Pancreas (tissue), 10 donors: ENCODE results near the gene NDUFS1. TPM values are rescaled to one million over a fixed set of nuclear protein-coding genes. Genes with fewer than 3 reads are reported as not detected.

Source experiments
- ATAC-seq, 4 donors: fragments of 200-7000 bp; cut with Tn5 transposase; one replicate each; pipeline versions ENCODE4 v1.8.0 to v1.9.1; 2020; ENCODE audit warnings: mild to moderate bottlenecking in 4 of 4, moderate library complexity in 4 of 4
- DNase-seq, 6 donors: peaks; one replicate each; pipeline ENCODE4 v3.0.0-alpha.2; 2020
- FAIRE-seq: peaks from 2 replicates; lab custom pipeline; 2012; peaks lifted over from hg19 to GRCh38; lab: Jason Lieb, UNC
- H3K27ac ChIP-seq, 4 donors: fragments of 200-600 bp; sonication (generic); 1 replicate in 3 of 4; 2 replicates in 1 of 4; pipeline versions ENCODE4 v1.5.0 to v1.8.0; 2020
- H3K27me3 ChIP-seq, 4 donors: fragments of 200-600 bp; one replicate each; pipeline ENCODE4 v1.8.0; 2021
- H3K36me3 ChIP-seq, 3 donors: fragments of 200-600 bp; sonication (generic) in 1 of 3; one replicate each; pipeline versions ENCODE4 v1.5.0 to v1.8.0; 2020 to 2021
- H3K4me1 ChIP-seq, 3 donors: fragments of 200-600 bp; one replicate each; pipeline ENCODE4 v1.8.0; 2021
- H3K4me3 ChIP-seq, 4 donors: fragments of 200-600 bp; sonication (generic) in 2 of 4; one replicate each; pipeline versions ENCODE4 v1.5.0 to v1.8.0; 2020 to 2021
- H3K9me3 ChIP-seq, 4 donors: fragments of 200-600 bp; one replicate each; pipeline ENCODE4 v1.8.0; 2021
- CTCF ChIP-seq, 4 donors: fragments of 200-600 bp; sonication (generic) in 3 of 4; IDR thresholded peaks; one replicate each; pipeline versions ENCODE4 v1.5.0 to v1.8.0; 2021; ENCODE audit warnings: antibody characterized with exemption in 4 of 4
- WGBS, 2 donors: extraction: QIAGEN DNeasy Blood & Tissue Kit; methylation state at CpG; one replicate each; pipeline ENCODE4 v1.1.7; 2013; 5-methylcytosine and 5-hydroxymethylcytosine counted together
- intact Hi-C, 3 donors: fragments of 100-400 bp; cut with DNase I; formaldehyde crosslinking; loops; one replicate each; pipeline versions ENCODE4 v1.11.1 to v1.14.2; 2022
- polyA plus RNA-seq, 2 donors: library from polyadenylated mRNA; stranded (reverse); fragments of 200-250 nt; gene quantifications; one replicate each; pipeline ENCODE4 v1.2.3, GENCODE V29; 2013
- total RNA-seq, 6 donors: library from RNA; stranded (reverse); fragmentation: NEBNext Ultra II Directional in 4 of 6; extraction: Animal tissue kit (Norgen Biotek cat#: 25700) in 4 of 6; gene quantifications; one replicate each; pipeline versions ENCODE4 v1.2.1 to v1.2.4, GENCODE V29; 2021 to 2023
- donor health status: healthy with polysubstance abuse.
- donor health status: DM: no; HTN: no; CAD: no; lungs with moderate emphysema.
- donor health status: DM: no; HTN: no; CAD: no.
- donor health status: control.
- donor health status: control.
- donor health status: Bipolar disorder and iron deficiency.
- donor health status: DM: yes; HTN: yes; CAD: no.
- donor health status: DM: no; HTN: no; CAD: no.
- donor health status: DM: no; HTN: no; CAD: no.
- donor health status: DM: yes; HTN: yes; CAD: no.

Gene NDUFS1
- total and polyA plus RNA-seq, 8 donors = 7.3 to 42.1 (median 30.1) TPM

GRCh38 chr2:206085742-206086445 is 73.3 kb downstream of the NDUFS1 start, which contains the start of gene INO80D:
INO80D (minus strand) TSS chr2:206086174; CDS start chr2:206063016, 23,158 bp downstream.
- DNase-seq (peak; percentile 72 to 89 (median 78)), ATAC-seq (peak; percentile 85 to 90 (median 86)), FAIRE-seq (no peak)
- H3K4me3 ChIP-seq = peak within 1 kb of the TSS; percentile 57 to 83 (median 80)
- peaks cover 5 to 12% (median 10%) of the 10 kb centered on the region in 3 donors for H3K4me1 ChIP-seq
- H3K27ac ChIP-seq = peak within 1 kb of the TSS; percentile 93 to 98 (median 97)
- peak in 2 of 4 donors; percentile 30 to 39 for TF ChIP-seq CTCF (IDR thresholded peaks at IDR 0.05)
- H3K36me3 ChIP-seq = no peaks in the 10 kb centered on the region
- H3K27me3 ChIP-seq = no peaks in the 10 kb centered on the region
- WGBS, 2 donors = 0% methylated on average over 21 to 39 of the region's 39 CpGs
- H3K9me3 ChIP-seq = no peaks in the 10 kb centered on the region
- intact Hi-C loops = no loop called here

GRCh38 chr2:206084870-206085741 is 74.1 kb downstream of the NDUFS1 start:
- no peak for TF ChIP-seq CTCF (IDR thresholded peaks at IDR 0.05)
- Histone ChIP-seq H3K9me3 (no peaks in the 10 kb centered on the region), H3K36me3 (no peaks in the 10 kb centered on the region), H3K4me1 (peaks cover 5 to 12% (median 10%) of the 10 kb centered on the region in 3 donors), H3K27me3 (no peaks in the 10 kb centered on the region), H3K4me3 (peak overlapping the region; percentile 57 to 83 (median 80)), H3K27ac (peak overlapping the region; percentile 93 to 98 (median 97))
- 1% methylated on average over 34 to 88 of the region's 88 CpGs for WGBS, 2 donors
- peak; percentile 34 to 75 (median 50) for DNase-seq
- intact Hi-C loops = no loop called here
- no peak for FAIRE-seq
- ATAC-seq = peak; percentile 36 to 57 (median 39)

- DNase-seq = peak in 5 of 6 donors; percentile 26 to 59 (median 40)
- H3K36me3 ChIP-seq = no peaks in the 10 kb centered on the region
- H3K4me3 ChIP-seq = peak overlapping the region; percentile 57 to 83 (median 80)
- no peaks in the 10 kb centered on the region for H3K27me3 ChIP-seq
- peak overlapping the region; percentile 93 to 98 (median 97) for H3K27ac ChIP-seq
- 0 to 1% methylated on average over 10 of the region's 10 CpGs for WGBS, 2 donors
- H3K9me3 ChIP-seq = no peaks in the 10 kb centered on the region
- no peak for TF ChIP-seq CTCF (IDR thresholded peaks at IDR 0.05)
- H3K4me1 ChIP-seq = peaks cover 5 to 12% (median 10%) of the 10 kb centered on the region in 3 donors
- intact Hi-C loops = no loop called here
- FAIRE-seq = no peak
- ATAC-seq = peak; percentile 20 to 58 (median 42)
Observed at GRCh38 chr2:206084439-206084869, 74.8 kb downstream of the NDUFS1 start.

- Histone ChIP-seq H3K36me3 (no peaks in the 10 kb centered on the region), H3K9me3 (no peaks in the 10 kb centered on the region), H3K4me3 (peak overlapping the region; percentile 57 to 83 (median 80)), H3K27me3 (no peaks in the 10 kb centered on the region), H3K4me1 (peaks cover 5 to 12% (median 10%) of the 10 kb centered on the region in 3 donors), H3K27ac (peak overlapping the region; percentile 93 to 98 (median 97))
- intact Hi-C loops = no loop called here
- FAIRE-seq (no peak), ATAC-seq (no peak), DNase-seq (no peak)
- WGBS, 2 donors = 4 to 6% methylated on average over 14 of the region's 14 CpGs
- TF ChIP-seq CTCF (IDR thresholded peaks at IDR 0.05) = no peak
Observed at GRCh38 chr2:206083602-206084438, 75.4 kb downstream of the NDUFS1 start.
